ENCODE data around the gene MMP7. TPM values are rescaled to one million over a fixed set of nuclear protein-coding genes. Genes with fewer than 3 reads are reported as not detected.

Gene MMP7
- total RNA-seq, 1 experiment from 2014 or later: 2.7 TPM

DNA sequence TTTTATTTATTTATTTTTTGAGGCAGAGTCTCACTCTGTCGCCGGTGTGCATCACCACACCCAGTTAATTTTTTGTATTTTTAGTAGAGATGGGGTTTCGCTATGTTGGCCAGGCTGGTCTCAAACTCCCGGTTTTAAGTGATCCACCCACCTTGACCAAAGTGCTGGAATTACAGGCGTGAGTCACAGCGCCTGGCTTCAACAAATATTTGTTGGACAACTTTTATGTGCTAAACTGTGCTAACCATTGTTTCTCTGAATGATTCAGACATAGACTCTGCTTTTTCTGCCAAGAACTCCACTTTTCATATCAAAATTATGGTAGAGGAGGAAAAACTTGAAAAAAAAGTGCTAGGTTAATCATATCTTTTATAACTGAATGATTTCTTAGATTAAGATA, 36.3 kb downstream of the MMP7 start:
- BruUV-seq (replicated peaks): no TSS peak
- no peak for TF ChIP-seq REST (IDR thresholded peaks at IDR 0.05; ENCODE audit: insufficient read depth in 1 of 2, low read depth in 2 of 2, low read length in 1 of 2)
- TF ChIP-seq POLR2AphosphoS5 (IDR thresholded peaks at IDR 0.05; ENCODE audit: low read depth, low read length): peak; percentile 68; the same call in 1 of the 2 replicates
- Histone ChIP-seq H3K4me3 (ENCODE audit: low read depth in 2 of 2, low read length in 2 of 2) (no peak overlapping the region), H3K36me3 (ENCODE audit: control insufficient read depth, insufficient read depth, low read length) (no peaks in the 10 kb centered on the region), H3K27me3 (ENCODE audit: control insufficient read depth, insufficient read depth, low read length) (no peaks in the 10 kb centered on the region), H3K4me1 (ENCODE audit: control insufficient read depth, insufficient read depth, low read length) (peaks cover 36% of the 10 kb centered on the region), H3K27ac (ENCODE audit: low read length) (peak overlapping the region; percentile 95), H3K9me3 (ENCODE audit: control insufficient read depth, insufficient read depth, low read depth, low read length) (no peaks in the 10 kb centered on the region)
- CTCF ChIA-PET: no interaction called here
- in situ Hi-C loops (cut with HindIII; ENCODE audit: low pct_unique_long_range_greater_than_20kb, low sequenced_read_pairs) (no loop called here), intact Hi-C loops (cut with micrococcal nuclease; ENCODE audit: unreplicated experiment) (loop anchor here (2.0 to 5.0 kb wide), 2 partner anchors 119 to 207 kb away; no protein-coding TSS in a partner anchor)
- ATAC-seq (peak; percentile 91), DNase-seq (ENCODE audit: low read depth, low spot score) (peak; percentile 64)
- POLR2A ChIA-PET: no interaction called here

DNA sequence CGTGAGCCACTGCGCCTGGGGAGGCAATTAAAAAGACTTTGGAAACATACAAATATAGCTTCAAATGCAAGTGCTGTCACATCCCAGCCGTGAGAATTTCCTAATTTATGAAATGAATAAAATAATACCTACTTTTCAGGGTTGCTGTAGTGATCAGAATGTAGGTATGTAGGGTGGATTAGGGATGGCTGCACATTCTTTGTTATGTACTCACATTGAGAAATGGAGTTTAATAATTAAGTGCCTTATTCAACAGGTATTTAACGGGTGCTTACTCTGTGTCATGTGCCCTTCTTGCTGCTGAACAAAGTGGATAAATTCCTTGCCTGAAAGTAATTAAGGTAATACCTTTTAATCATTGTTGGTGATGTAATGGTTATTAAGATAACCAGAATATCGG, 37.0 kb downstream of the MMP7 start:
- TF ChIP-seq REST (IDR thresholded peaks at IDR 0.05; ENCODE audit: insufficient read depth in 1 of 2, low read depth in 2 of 2, low read length in 1 of 2) (no peak), POLR2AphosphoS5 (IDR thresholded peaks at IDR 0.05; ENCODE audit: low read depth, low read length) (no peak), SIN3A (IDR thresholded peaks at IDR 0.05; ENCODE audit: borderline replicate concordance, insufficient read depth, low read depth, low read length) (no peak), TCF7L2 (IDR thresholded peaks at IDR 0.05; ENCODE audit: low read depth, low read length) (no peak), CTCF (IDR thresholded peaks at IDR 0.05) (no peak)
- Histone ChIP-seq H3K4me3 (ENCODE audit: low read depth in 2 of 2, low read length in 2 of 2) (no peak overlapping the region), H3K9me3 (ENCODE audit: control insufficient read depth, insufficient read depth, low read depth, low read length) (no peaks in the 10 kb centered on the region), H3K27me3 (ENCODE audit: control insufficient read depth, insufficient read depth, low read length) (no peaks in the 10 kb centered on the region), H3K27ac (ENCODE audit: low read length) (peak overlapping the region; percentile 95), H3K4me1 (ENCODE audit: control insufficient read depth, insufficient read depth, low read length) (peaks cover 36% of the 10 kb centered on the region), H3K36me3 (ENCODE audit: control insufficient read depth, insufficient read depth, low read length) (no peaks in the 10 kb centered on the region)
- ChIA-PET CTCF (interaction anchor here (0.6 kb wide), 1 partner anchor 104 kb away, joined by 3 read pairs; no protein-coding TSS in a partner anchor), POLR2A (interaction anchor here (0.6 kb wide), 1 partner anchor 84 kb away, joined by 4 read pairs; no protein-coding TSS in a partner anchor)
- ATAC-seq (no peak), DNase-seq (ENCODE audit: low read depth, low spot score) (no peak)
- BruUV-seq (replicated peaks): no TSS peak
- intact Hi-C loops (cut with micrococcal nuclease; ENCODE audit: unreplicated experiment) (loop anchor here (5.0 kb wide), 1 partner anchor 206 kb away; no protein-coding TSS in a partner anchor), in situ Hi-C loops (cut with HindIII; ENCODE audit: low pct_unique_long_range_greater_than_20kb, low sequenced_read_pairs) (no loop called here)
